ENCODE measurements around the gene EHD4.

EHD4 gene

DNA sequence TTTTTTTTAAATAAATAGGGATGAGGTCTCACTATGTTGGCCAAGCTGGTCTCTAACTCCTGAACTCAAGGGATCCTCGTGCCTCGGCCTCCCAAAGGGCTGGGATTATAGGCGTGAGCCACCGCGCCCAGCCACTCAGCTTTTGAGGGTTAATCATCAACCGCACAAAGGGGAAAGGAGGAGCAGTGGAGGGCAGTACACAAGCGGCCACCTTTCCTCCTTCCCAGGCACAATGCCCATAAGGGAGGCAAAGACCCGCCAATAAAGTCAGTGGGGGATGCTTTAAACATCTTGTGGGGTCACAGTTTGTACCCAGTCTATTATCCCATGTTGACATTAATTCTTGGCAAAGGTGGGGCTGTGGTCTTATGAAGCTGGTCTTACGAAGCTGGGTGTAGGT lies 32.4 kb downstream of the EHD4 start:
- Histone ChIP-seq H3K56ac (ENCODE audit: low read length) (no peak overlapping the region), H2BK120ac (ENCODE audit: low read depth, low read length) (no peak overlapping the region), H3K4me3 (ENCODE audit: low read length) (no peak overlapping the region), H3K27me3 (ENCODE audit: insufficient read depth, low read length, poor library complexity) (no peaks in the 10 kb centered on the region), H2AK5ac (ENCODE audit: low read length) (no peak overlapping the region), H3K79me2 (ENCODE audit: control insufficient read depth, insufficient read depth, low read length) (no peaks in the 10 kb centered on the region), H3K23ac (ENCODE audit: low read length) (no peak overlapping the region), H3K9ac (ENCODE audit: low read length) (no peak overlapping the region), H3K4ac (ENCODE audit: low read depth, low read length) (no peak overlapping the region), H3K27ac (ENCODE audit: low read depth, low read length) (no peak overlapping the region), H2BK15ac (replicated peaks; ENCODE audit: low read depth) (no peak overlapping the region), H3K4me1 (ENCODE audit: control insufficient read depth, low read depth, low read length) (peaks cover 3% of the 10 kb centered on the region), H4K8ac (ENCODE audit: low read depth, low read length) (no peak overlapping the region), H4K5ac (ENCODE audit: low read length) (no peak overlapping the region), H3K18ac (ENCODE audit: low read length) (no peak overlapping the region), H2BK5ac (ENCODE audit: low read length) (no peak overlapping the region), H3K4me2 (ENCODE audit: low read length) (no peak overlapping the region), H3K79me1 (ENCODE audit: low read length) (peaks cover 2% of the 10 kb centered on the region), H3K36me3 (ENCODE audit: control insufficient read depth, insufficient read depth, low read length) (no peaks in the 10 kb centered on the region)
- DNase-seq, result no peak
- no CpG with 5 or more reads among the region's 9 CpGs for WGBS (ENCODE audit: extremely low coverage, insufficient coverage, low lambda C conversion rate)

GRCh38 chr15:41937568-41937923 lies 34.8 kb downstream of the EHD4 start:
- Histone ChIP-seq H2BK5ac (ENCODE audit: low read length) (no peak overlapping the region), H2BK120ac (ENCODE audit: low read depth, low read length) (no peak overlapping the region), H2AK5ac (ENCODE audit: low read length) (no peak overlapping the region), H3K4me2 (ENCODE audit: low read length) (no peak overlapping the region), H3K79me1 (ENCODE audit: low read length) (peaks cover 4% of the 10 kb centered on the region), H3K9ac (ENCODE audit: low read length) (no peak overlapping the region), H3K4me1 (ENCODE audit: control insufficient read depth, low read depth, low read length) (peaks cover 14% of the 10 kb centered on the region), H3K18ac (ENCODE audit: low read length) (no peak overlapping the region), H3K56ac (ENCODE audit: low read length) (no peak overlapping the region), H3K27ac (ENCODE audit: low read depth, low read length) (no peak overlapping the region), H3K23ac (ENCODE audit: low read length) (no peak overlapping the region), H3K4ac (ENCODE audit: low read depth, low read length) (no peak overlapping the region), H3K79me2 (ENCODE audit: control insufficient read depth, insufficient read depth, low read length) (no peaks in the 10 kb centered on the region), H3K36me3 (ENCODE audit: control insufficient read depth, insufficient read depth, low read length) (no peaks in the 10 kb centered on the region), H3K27me3 (ENCODE audit: insufficient read depth, low read length, poor library complexity) (no peaks in the 10 kb centered on the region), H3K4me3 (ENCODE audit: low read length) (no peak overlapping the region), H4K8ac (ENCODE audit: low read depth, low read length) (no peak overlapping the region), H4K5ac (ENCODE audit: low read length) (no peak overlapping the region), H2BK15ac (replicated peaks; ENCODE audit: low read depth) (no peak overlapping the region)
- WGBS (ENCODE audit: extremely low coverage, insufficient coverage, low lambda C conversion rate), result no CpG with 5 or more reads among the region's 4 CpGs
- DNase-seq, result no peak

GRCh38 chr15:41936649-41937567 lies 35.4 kb downstream of the EHD4 start:
- Histone ChIP-seq H2AK5ac (ENCODE audit: low read length) (no peak overlapping the region), H3K4ac (ENCODE audit: low read depth, low read length) (no peak overlapping the region), H3K4me3 (ENCODE audit: low read length) (no peak overlapping the region), H4K8ac (ENCODE audit: low read depth, low read length) (no peak overlapping the region), H3K79me1 (ENCODE audit: low read length) (peaks cover 4% of the 10 kb centered on the region), H3K4me1 (ENCODE audit: control insufficient read depth, low read depth, low read length) (peaks cover 14% of the 10 kb centered on the region), H3K23ac (ENCODE audit: low read length) (no peak overlapping the region), H2BK120ac (ENCODE audit: low read depth, low read length) (no peak overlapping the region), H3K56ac (ENCODE audit: low read length) (no peak overlapping the region), H3K79me2 (ENCODE audit: control insufficient read depth, insufficient read depth, low read length) (no peaks in the 10 kb centered on the region), H4K5ac (ENCODE audit: low read length) (no peak overlapping the region), H3K27me3 (ENCODE audit: insufficient read depth, low read length, poor library complexity) (no peaks in the 10 kb centered on the region), H3K18ac (ENCODE audit: low read length) (no peak overlapping the region), H2BK5ac (ENCODE audit: low read length) (no peak overlapping the region), H3K36me3 (ENCODE audit: control insufficient read depth, insufficient read depth, low read length) (no peaks in the 10 kb centered on the region), H3K27ac (ENCODE audit: low read depth, low read length) (no peak overlapping the region), H3K4me2 (ENCODE audit: low read length) (no peak overlapping the region), H3K9ac (ENCODE audit: low read length) (no peak overlapping the region), H2BK15ac (replicated peaks; ENCODE audit: low read depth) (no peak overlapping the region)
- DNase-seq, result no peak
- WGBS (ENCODE audit: extremely low coverage, insufficient coverage, low lambda C conversion rate), result no CpG with 5 or more reads among the region's 19 CpGs

DNA sequence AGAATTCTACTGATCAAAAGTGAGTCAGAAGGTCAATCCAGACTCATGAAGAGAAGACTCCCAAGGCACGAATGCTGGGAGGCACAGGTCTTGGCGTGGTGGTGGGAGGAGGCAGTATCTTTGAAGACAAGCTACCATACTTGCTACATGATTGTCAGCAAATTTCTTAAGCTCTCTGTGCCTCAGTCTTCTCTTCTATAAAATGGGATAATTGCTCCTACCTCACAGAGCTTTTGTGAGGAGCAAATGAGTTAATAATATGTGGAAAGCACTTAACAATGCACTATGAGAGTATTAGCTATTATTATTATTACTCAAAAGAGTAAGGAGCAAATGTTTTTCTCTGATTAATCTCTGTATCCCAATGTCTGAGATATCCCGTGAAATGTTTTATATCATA lies 36.2 kb downstream of the EHD4 start:
- Histone ChIP-seq H3K79me2 (ENCODE audit: control insufficient read depth, insufficient read depth, low read length) (no peaks in the 10 kb centered on the region), H3K56ac (ENCODE audit: low read length) (no peak overlapping the region), H3K4me3 (ENCODE audit: low read length) (no peak overlapping the region), H4K5ac (ENCODE audit: low read length) (no peak overlapping the region), H3K9ac (ENCODE audit: low read length) (no peak overlapping the region), H3K27me3 (ENCODE audit: insufficient read depth, low read length, poor library complexity) (no peaks in the 10 kb centered on the region), H2BK5ac (ENCODE audit: low read length) (no peak overlapping the region), H3K36me3 (ENCODE audit: control insufficient read depth, insufficient read depth, low read length) (no peaks in the 10 kb centered on the region), H3K23ac (ENCODE audit: low read length) (no peak overlapping the region), H3K4ac (ENCODE audit: low read depth, low read length) (no peak overlapping the region), H3K79me1 (ENCODE audit: low read length) (peaks cover 4% of the 10 kb centered on the region), H3K27ac (ENCODE audit: low read depth, low read length) (no peak overlapping the region), H4K8ac (ENCODE audit: low read depth, low read length) (no peak overlapping the region), H2BK120ac (ENCODE audit: low read depth, low read length) (no peak overlapping the region), H3K4me1 (ENCODE audit: control insufficient read depth, low read depth, low read length) (peaks cover 14% of the 10 kb centered on the region), H2BK15ac (replicated peaks; ENCODE audit: low read depth) (no peak overlapping the region), H2AK5ac (ENCODE audit: low read length) (no peak overlapping the region), H3K18ac (ENCODE audit: low read length) (no peak overlapping the region), H3K4me2 (ENCODE audit: low read length) (no peak overlapping the region)
- WGBS (ENCODE audit: extremely low coverage, insufficient coverage, low lambda C conversion rate), result no CpG with 5 or more reads among the region's 3 CpGs
- no peak for DNase-seq

GRCh38 chr15:41935566-41936020 lies 36.8 kb downstream of the EHD4 start:
- Histone ChIP-seq H2AK5ac (ENCODE audit: low read length) (no peak overlapping the region), H3K4me3 (ENCODE audit: low read length) (no peak overlapping the region), H3K56ac (ENCODE audit: low read length) (no peak overlapping the region), H4K5ac (ENCODE audit: low read length) (no peak overlapping the region), H3K27ac (ENCODE audit: low read depth, low read length) (no peak overlapping the region), H3K18ac (ENCODE audit: low read length) (no peak overlapping the region), H3K9ac (ENCODE audit: low read length) (no peak overlapping the region), H3K27me3 (ENCODE audit: insufficient read depth, low read length, poor library complexity) (no peaks in the 10 kb centered on the region), H2BK120ac (ENCODE audit: low read depth, low read length) (no peak overlapping the region), H2BK15ac (replicated peaks; ENCODE audit: low read depth) (no peak overlapping the region), H3K4ac (ENCODE audit: low read depth, low read length) (no peak overlapping the region), H3K79me2 (ENCODE audit: control insufficient read depth, insufficient read depth, low read length) (no peaks in the 10 kb centered on the region), H3K79me1 (ENCODE audit: low read length) (peaks cover 4% of the 10 kb centered on the region), H3K36me3 (ENCODE audit: control insufficient read depth, insufficient read depth, low read length) (no peaks in the 10 kb centered on the region), H3K23ac (ENCODE audit: low read length) (no peak overlapping the region), H4K8ac (ENCODE audit: low read depth, low read length) (no peak overlapping the region), H3K4me2 (ENCODE audit: low read length) (no peak overlapping the region), H3K4me1 (ENCODE audit: control insufficient read depth, low read depth, low read length) (peaks cover 14% of the 10 kb centered on the region), H2BK5ac (ENCODE audit: low read length) (no peak overlapping the region)
- DNase-seq, result no peak
- no CpG with 5 or more reads among the region's 5 CpGs for WGBS (ENCODE audit: extremely low coverage, insufficient coverage, low lambda C conversion rate)

Data from mesendoderm (in vitro differentiated cells).